CD14-positive monocyte (primary cell): ENCODE data around the gene ALKBH8. TPM values are rescaled to one million over a fixed set of nuclear protein-coding genes. Genes with fewer than 3 reads are reported as not detected.

Experiments
- DNase-seq, 3 donors: peaks; one replicate each; pipeline ENCODE4 v3.0.0-alpha.2; 2011 to 2022
- H2AFZ ChIP-seq: 2 replicates; pipeline ENCODE4 v1.6.0; 2012; ENCODE audit warnings: mild to moderate bottlenecking, low read depth, low read length, inconsistent platforms; ENCODE audit not compliant: insufficient read depth, poor library complexity, severe bottlenecking
- H3K27ac ChIP-seq, 2 donors: 1 replicate in 1 of 2; 2 replicates in 1 of 2; pipeline ENCODE4 v1.5.1; 2012 to 2013; ENCODE audit warnings: low read length in 2 of 2, control low read depth in 1 of 2, inconsistent platforms in 1 of 2, low read depth in 1 of 2, mild to moderate bottlenecking in 1 of 2
- H3K27me3 ChIP-seq, 2 donors: one replicate each; pipeline versions ENCODE4 v1.6.0 to v1.6.1; 2011 to 2013; ENCODE audit warnings: low read length in 2 of 2; ENCODE audit not compliant: control insufficient read depth in 2 of 2, insufficient read depth in 2 of 2
- H3K36me3 ChIP-seq, 2 donors: replicated peaks in 1 of 2; 1 replicate in 1 of 2; 2 replicates in 1 of 2; pipeline versions ENCODE4 v1.5.1 to v1.6.1; 2012 to 2013; ENCODE audit warnings: low read length in 2 of 2, control low read depth in 1 of 2, inconsistent platforms in 1 of 2, mild to moderate bottlenecking in 1 of 2; ENCODE audit not compliant: insufficient read depth in 2 of 2, control insufficient read depth in 1 of 2
- H3K4me1 ChIP-seq, 2 donors: 1 replicate in 1 of 2; 2 replicates in 1 of 2; pipeline versions ENCODE4 v1.5.1 to v1.6.1; 2012 to 2013; ENCODE audit warnings: low read length in 2 of 2, control low read depth in 1 of 2, inconsistent platforms in 1 of 2, mild to moderate bottlenecking in 1 of 2, moderate library complexity in 1 of 2; ENCODE audit not compliant: insufficient read depth in 2 of 2, control insufficient read depth in 1 of 2
- H3K4me2 ChIP-seq: replicated peaks from 2 replicates; pipeline ENCODE3; 2012; ENCODE audit warnings: low read length, moderate library complexity, mild to moderate bottlenecking; ENCODE audit not compliant: poor library complexity, severe bottlenecking; ENCODE audit errors: extremely low read depth
- H3K4me3 ChIP-seq, 3 experiments: fragments of 200-600 bp in 1 of 3; sonication (generic) in 1 of 3; replicated peaks in 1 of 3; 1 replicate in 2 of 3; 2 replicates in 1 of 3; pipeline ENCODE4 v1.5.1; 2011 to 2013; ENCODE audit warnings: low read length in 3 of 3, mild to moderate bottlenecking in 3 of 3, control low read depth in 2 of 3, low read depth in 2 of 3, inconsistent platforms in 1 of 3, moderate library complexity in 1 of 3
- H3K79me2 ChIP-seq: 2 replicates; pipeline ENCODE4 v1.6.0; 2012; ENCODE audit warnings: mild to moderate bottlenecking, control low read depth, inconsistent platforms, low read length, moderate library complexity; ENCODE audit not compliant: insufficient read depth
- H3K9ac ChIP-seq: 2 replicates; pipeline ENCODE4 v1.6.0; 2017; ENCODE audit warnings: low read length, mild to moderate bottlenecking; ENCODE audit not compliant: insufficient read depth, poor library complexity, severe bottlenecking
- H3K9me3 ChIP-seq, 2 donors: replicated peaks in 1 of 2; 1 replicate in 1 of 2; 2 replicates in 1 of 2; pipeline versions ENCODE4 v1.5.1 to v1.6.1; 2012 to 2013; ENCODE audit warnings: low read length in 2 of 2, control low read depth in 1 of 2; ENCODE audit not compliant: control insufficient read depth in 1 of 2, insufficient read depth in 1 of 2
- H4K20me1 ChIP-seq: 2 replicates; pipeline ENCODE4 v1.6.0; 2012; ENCODE audit warnings: mild to moderate bottlenecking, low read length, control low read depth, moderate library complexity; ENCODE audit not compliant: insufficient read depth
- H3K27ac Mint-ChIP-seq, 7 donors: one replicate each; pipeline ENCODE4 v1.8.0; 2020; ENCODE audit warnings: mild to moderate bottlenecking in 7 of 7, mixed read lengths in 7 of 7, moderate library complexity in 6 of 7, inconsistent platforms in 2 of 7
- H3K27me3 Mint-ChIP-seq, 3 donors: one replicate each; pipeline ENCODE4 v1.8.0; 2021 to 2022; ENCODE audit warnings: low read depth in 3 of 3, mild to moderate bottlenecking in 3 of 3, mixed read lengths in 3 of 3, moderate library complexity in 3 of 3, inconsistent platforms in 1 of 3
- H3K36me3 Mint-ChIP-seq, 2 donors: one replicate each; pipeline ENCODE4 v1.8.0; 2020; ENCODE audit warnings: mixed read lengths in 2 of 2, inconsistent platforms in 1 of 2, mild to moderate bottlenecking in 1 of 2
- H3K4me1 Mint-ChIP-seq: one replicate; pipeline ENCODE4 v1.8.0; 2020; ENCODE audit warnings: mild to moderate bottlenecking, mixed read lengths
- H3K4me3 Mint-ChIP-seq, 2 donors: one replicate each; pipeline ENCODE4 v1.8.0; 2020; ENCODE audit warnings: mild to moderate bottlenecking in 2 of 2, mixed read lengths in 2 of 2, moderate library complexity in 1 of 2
- H3K9me3 Mint-ChIP-seq, 7 donors: one replicate each; pipeline ENCODE4 v1.8.0; 2020 to 2022; ENCODE audit warnings: mixed read lengths in 7 of 7, mild to moderate bottlenecking in 6 of 7, moderate library complexity in 6 of 7, inconsistent platforms in 2 of 7
- CTCF ChIP-seq: fragments of 200-600 bp; IDR thresholded peaks from one replicate; pipeline ENCODE4 v1.8.0; 2022; ENCODE audit warnings: antibody characterized with exemption, mild to moderate bottlenecking
- WGBS: methylation state at CpG from one replicate; pipeline ENCODE4 v1.1.5; 2013; ENCODE audit warnings: missing lambda C conversion rate; ENCODE audit not compliant: insufficient coverage; 5-methylcytosine and 5-hydroxymethylcytosine counted together
- intact Hi-C, 2 donors: fragments of 100-400 bp; cut with micrococcal nuclease; formaldehyde crosslinking; loops; one replicate each; pipeline versions ENCODE4 v1.15.0 to v1.15.1; 2023
- polyA plus RNA-seq, 3 donors: library from polyadenylated mRNA; depleted of rRNA in 1 of 3; unstranded in 2 of 3; stranded (reverse) in 1 of 3; fragments of 300-500 nt in 2 of 3; fragments of >200 nt in 1 of 3; fragmentation: Illumina TruSeq in 2 of 3; gene quantifications; 1 replicate in 2 of 3; 2 replicates in 1 of 3; pipeline ENCODE4 v1.2.3, GENCODE V29; 2012 to 2021

The ALKBH8 gene
- polyA plus RNA-seq, 3 donors = 0.83 to 2.6 (median 1.8) TPM

- Histone ChIP-seq H3K27me3 (no peaks in the 10 kb centered on the region), H3K36me3 (peaks cover 34 to 62% of the 10 kb centered on the region in 2 donors), H3K9me3 (no peaks in the 10 kb centered on the region), H3K79me2 (no peaks in the 10 kb centered on the region), H2AFZ (no peak overlapping the region), H3K4me1 (no peaks in the 10 kb centered on the region), H4K20me1 (no peaks in the 10 kb centered on the region), H3K9ac (no peak overlapping the region), H3K4me2 (no peak overlapping the region), H3K27ac (no peak overlapping the region), H3K4me3 (no peak overlapping the region)
- WGBS = 100% methylated on average over 1 of the region's 4 CpGs
- H3K27ac Mint-ChIP-seq = no peak overlapping the region
- intact Hi-C loops = no loop called here
- TF ChIP-seq CTCF = no peak
- no peak for DNase-seq
- peaks cover 47 to 59% of the 10 kb centered on the region in 2 donors for H3K36me3 Mint-ChIP-seq
- no peaks in the 10 kb centered on the region for H3K27me3 Mint-ChIP-seq
- H3K4me3 Mint-ChIP-seq = no peak overlapping the region
- no peaks in the 10 kb centered on the region for H3K4me1 Mint-ChIP-seq
- no peaks in the 10 kb centered on the region for H3K9me3 Mint-ChIP-seq
Measured at GRCh38 chr11:107550304-107550703, 15.2 kb downstream of the ALKBH8 start.

GRCh38 chr11:107549954-107550285 lies 15.6 kb downstream of the ALKBH8 start:
- Histone ChIP-seq H3K4me3 (no peak overlapping the region), H3K79me2 (no peaks in the 10 kb centered on the region), H3K9me3 (no peaks in the 10 kb centered on the region), H3K9ac (no peak overlapping the region), H3K36me3 (peaks cover 30 to 58% of the 10 kb centered on the region in 2 donors), H3K27ac (no peak overlapping the region), H2AFZ (no peak overlapping the region), H4K20me1 (no peaks in the 10 kb centered on the region), H3K4me2 (no peak overlapping the region), H3K27me3 (no peaks in the 10 kb centered on the region), H3K4me1 (no peaks in the 10 kb centered on the region)
- H3K9me3 Mint-ChIP-seq = no peaks in the 10 kb centered on the region
- no peak overlapping the region for H3K4me3 Mint-ChIP-seq
- peaks cover 47 to 58% of the 10 kb centered on the region in 2 donors for H3K36me3 Mint-ChIP-seq
- H3K4me1 Mint-ChIP-seq = no peaks in the 10 kb centered on the region
- DNase-seq = no peak
- no CpG with 5 or more reads among the region's 2 CpGs for WGBS
- H3K27ac Mint-ChIP-seq = no peak overlapping the region
- TF ChIP-seq CTCF = no peak
- no peaks in the 10 kb centered on the region for H3K27me3 Mint-ChIP-seq
- intact Hi-C loops = loop anchor here in 1 of 2 donors (5.0 to 10.0 kb wide), 2 partner anchors 142 to 345 kb away; no protein-coding TSS in a partner anchor
